22Rv1 (cell line): ENCODE measurements around the gene CFL2.

Experiments
- CTCF ChIP-seq: fragments of 450-650 bp; IDR thresholded peaks from 2 replicates; pipeline ENCODE4 v1.5.1; 2017; ENCODE audit warnings: mild to moderate bottlenecking
- ZFX ChIP-seq: fragments of 450-650 bp; IDR thresholded peaks from 2 replicates; pipeline ENCODE4 v1.6.1; 2017; ENCODE audit warnings: antibody characterized with exemption, borderline replicate concordance

DNA sequence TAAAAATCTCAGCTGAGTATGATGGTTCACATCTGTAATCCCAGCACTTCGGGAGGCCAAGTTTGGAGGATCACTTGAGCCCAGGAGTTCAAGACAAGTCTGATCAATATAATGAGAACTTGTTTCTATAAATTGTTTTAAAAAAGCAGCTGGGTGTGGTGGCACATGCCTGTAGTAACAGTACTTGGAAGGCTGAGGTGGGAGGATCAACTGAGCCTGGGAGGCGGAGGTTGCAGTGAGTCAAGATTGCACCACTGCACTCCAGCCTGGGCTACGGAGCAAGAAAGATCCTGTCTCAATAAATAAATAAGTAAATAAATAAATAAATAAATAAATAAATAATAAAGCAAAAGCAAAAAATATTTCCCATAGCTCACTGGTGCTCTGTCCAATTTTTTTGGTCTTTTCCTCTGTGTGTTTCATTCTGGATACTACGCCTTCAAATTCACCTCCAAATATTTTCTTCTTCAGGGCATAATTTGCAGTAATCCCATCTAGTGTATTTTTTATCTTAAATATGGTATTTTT is 51.8 kb downstream of the CFL2 start:
- TF ChIP-seq CTCF, result no peak
- TF ChIP-seq ZFX, result no peak
